Measurements from ENCODE around the gene PANX2.

GRCh38 chr22:50173311-50173982, 2.9 kb downstream of the PANX2 start:
- no peak for TF ChIP-seq CTCF (IDR thresholded peaks at IDR 0.05)
- TF ChIP-seq EZH2 (IDR thresholded peaks at IDR 0.05) = no peak

All from neural progenitor cell (in vitro differentiated cells).